Measurements from ENCODE around the gene SLC12A6.

The SLC12A6 gene

GRCh38 chr15:34182942-34183341 is 154.6 kb downstream of the SLC12A6 start:
- no peak for DNase-seq

Data from CD4-positive, alpha-beta T cell treated with Interleukin-1 beta for 1 hour (primary cell).